Body of pancreas (tissue), 4 donors: ENCODE results near the gene CKLF. TPM values are rescaled to one million over a fixed set of nuclear protein-coding genes. Genes with fewer than 3 reads are reported as not detected.
"Not testable (repeated sequence)": the region's sequence is repeated elsewhere in the genome, so short reads cannot be mapped to it uniquely, and the experiment has no call there.

ENCODE experiments used
- ATAC-seq: fragments of 150-250 bp; one replicate; pipeline ENCODE4 v1.9.1; 2016
- DNase-seq, 4 donors: peaks; one replicate each; pipeline ENCODE4 v3.0.0-alpha.2; 2019
- H3K27ac ChIP-seq, 4 donors: fragments of 200-600 bp; sonication (generic); 1 replicate in 3 of 4; 2 replicates in 1 of 4; pipeline versions ENCODE4 v1.5.1 to v1.6.1; 2016 to 2019; ENCODE audit warnings: mild to moderate bottlenecking in 1 of 4, mixed read lengths in 1 of 4, moderate library complexity in 1 of 4
- H3K27me3 ChIP-seq, 2 donors: fragments of 200-600 bp; sonication (generic); one replicate each; pipeline ENCODE4 v1.6.0; 2016; ENCODE audit warnings: mild to moderate bottlenecking in 1 of 2
- H3K36me3 ChIP-seq, 2 donors: fragments of 200-600 bp; sonication (generic); replicated peaks in 1 of 2; 2 replicates each; pipeline ENCODE4 v1.5.1; 2016; ENCODE audit warnings: low read depth in 2 of 2; ENCODE audit not compliant: insufficient read depth in 1 of 2
- H3K4me1 ChIP-seq: fragments of 200-600 bp; sonication (generic); one replicate; pipeline ENCODE4 v1.6.0; 2016
- H3K4me3 ChIP-seq, 2 donors: fragments of 200-600 bp; sonication (generic); 1 replicate in 1 of 2; 2 replicates in 1 of 2; pipeline ENCODE4 v1.5.1; 2016 to 2019
- H3K9me3 ChIP-seq, 3 donors: fragments of 200-600 bp; sonication (generic); 1 replicate in 2 of 3; 2 replicates in 1 of 3; pipeline ENCODE4 v1.5.1; 2016
- POLR2A ChIP-seq, 3 donors: fragments of 450-650 bp; IDR thresholded peaks; one replicate each; pipeline ENCODE4 v1.6.1; 2016; ENCODE audit warnings: antibody characterized with exemption in 3 of 3, mild to moderate bottlenecking in 2 of 3
- WGBS, 2 donors: methylation state at CpG; one replicate each; pipeline ENCODE4 v1.1.5; 2017; 5-methylcytosine and 5-hydroxymethylcytosine counted together
- intact Hi-C: fragments of 100-400 bp; cut with DNase I; formaldehyde crosslinking; loops from one replicate; pipeline ENCODE4 v1.15.1; 2023
- total RNA-seq, 2 donors: library from RNA; depleted of rRNA; stranded (reverse); fragments of >200 nt; gene quantifications; one replicate each; pipeline ENCODE4 v1.1.0, GENCODE V29; 2016
- TF ChIP-seq, protein P1 (sequence below), 7 experiments: fragments of 450-650 bp in 4 of 7; fragments of 200-600 bp in 3 of 7; sonication (generic) in 3 of 7; IDR thresholded peaks; one replicate each; pipeline ENCODE4 v1.5.1; 2016 to 2019; ENCODE audit warnings: antibody characterized with exemption in 7 of 7

CKLF gene
- total RNA-seq, 2 donors from 2014 or later, result 33.5 TPM; not detected in 1

DNA sequence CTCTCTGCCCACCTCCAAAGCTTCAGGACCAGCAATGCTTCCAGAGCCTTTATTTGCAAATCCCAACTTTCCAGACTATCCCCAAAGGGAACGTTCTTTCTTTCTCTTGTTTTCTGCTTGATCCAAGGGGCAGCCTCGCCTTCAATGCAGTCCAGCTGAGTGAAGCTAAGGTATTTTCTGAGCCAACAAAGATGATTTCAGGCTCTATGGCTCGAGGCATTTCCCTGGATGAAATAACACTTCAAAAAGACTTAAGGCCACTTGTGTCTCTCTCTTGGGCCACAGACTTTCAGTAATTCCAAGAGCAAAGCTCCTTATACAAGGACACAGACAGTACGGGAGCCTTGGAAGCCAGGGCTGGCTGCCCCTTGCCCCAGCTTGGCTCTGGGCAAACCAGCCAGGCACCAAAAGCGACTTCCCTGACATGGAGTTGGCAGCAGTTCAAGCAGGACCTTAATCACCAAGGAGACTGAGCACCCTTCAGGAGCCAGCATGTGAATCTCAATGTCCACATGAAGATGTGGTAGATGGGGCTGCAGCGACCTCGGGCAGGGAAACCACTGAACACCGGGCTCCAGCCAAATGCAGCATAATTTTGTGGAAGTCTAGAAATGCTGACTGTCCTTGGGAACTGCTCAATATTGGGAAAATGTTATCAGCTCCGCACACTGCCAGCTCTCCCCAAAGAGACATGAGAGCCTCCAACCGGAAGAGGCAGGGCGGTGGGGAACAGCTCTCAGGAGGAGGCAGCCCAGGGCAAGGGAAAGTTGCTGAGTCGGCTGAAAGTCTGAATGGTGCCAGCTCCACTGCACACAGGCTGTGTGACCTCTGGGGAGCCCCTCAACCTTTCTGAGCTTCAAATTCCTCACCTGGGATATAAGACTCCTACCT lies 41.4 kb upstream of the CKLF start:
- intact Hi-C loops, result no loop called here
- H3K27ac ChIP-seq, result peak overlapping the region; percentile 76 to 92 (median 91)
- TF ChIP-seq POLR2A (IDR thresholded peaks at IDR 0.05), result no peak
- TF ChIP-seq, protein P1, sequence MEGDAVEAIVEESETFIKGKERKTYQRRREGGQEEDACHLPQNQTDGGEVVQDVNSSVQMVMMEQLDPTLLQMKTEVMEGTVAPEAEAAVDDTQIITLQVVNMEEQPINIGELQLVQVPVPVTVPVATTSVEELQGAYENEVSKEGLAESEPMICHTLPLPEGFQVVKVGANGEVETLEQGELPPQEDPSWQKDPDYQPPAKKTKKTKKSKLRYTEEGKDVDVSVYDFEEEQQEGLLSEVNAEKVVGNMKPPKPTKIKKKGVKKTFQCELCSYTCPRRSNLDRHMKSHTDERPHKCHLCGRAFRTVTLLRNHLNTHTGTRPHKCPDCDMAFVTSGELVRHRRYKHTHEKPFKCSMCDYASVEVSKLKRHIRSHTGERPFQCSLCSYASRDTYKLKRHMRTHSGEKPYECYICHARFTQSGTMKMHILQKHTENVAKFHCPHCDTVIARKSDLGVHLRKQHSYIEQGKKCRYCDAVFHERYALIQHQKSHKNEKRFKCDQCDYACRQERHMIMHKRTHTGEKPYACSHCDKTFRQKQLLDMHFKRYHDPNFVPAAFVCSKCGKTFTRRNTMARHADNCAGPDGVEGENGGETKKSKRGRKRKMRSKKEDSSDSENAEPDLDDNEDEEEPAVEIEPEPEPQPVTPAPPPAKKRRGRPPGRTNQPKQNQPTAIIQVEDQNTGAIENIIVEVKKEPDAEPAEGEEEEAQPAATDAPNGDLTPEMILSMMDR (IDR thresholded peaks at IDR 0.05), result no peak
- ATAC-seq (peak; percentile 34), DNase-seq (peak; percentile 72 to 87 (median 82))
- WGBS, 2 donors, result 29 to 36% methylated on average over 11 to 12 of the region's 12 CpGs
- H3K4me3 ChIP-seq, result no peak overlapping the region
- H3K4me1 ChIP-seq, result peaks cover 76% of the 10 kb centered on the region
- no peaks in the 10 kb centered on the region for H3K9me3 ChIP-seq
- no peaks in the 10 kb centered on the region for H3K27me3 ChIP-seq
- no peaks in the 10 kb centered on the region for H3K36me3 ChIP-seq

DNA sequence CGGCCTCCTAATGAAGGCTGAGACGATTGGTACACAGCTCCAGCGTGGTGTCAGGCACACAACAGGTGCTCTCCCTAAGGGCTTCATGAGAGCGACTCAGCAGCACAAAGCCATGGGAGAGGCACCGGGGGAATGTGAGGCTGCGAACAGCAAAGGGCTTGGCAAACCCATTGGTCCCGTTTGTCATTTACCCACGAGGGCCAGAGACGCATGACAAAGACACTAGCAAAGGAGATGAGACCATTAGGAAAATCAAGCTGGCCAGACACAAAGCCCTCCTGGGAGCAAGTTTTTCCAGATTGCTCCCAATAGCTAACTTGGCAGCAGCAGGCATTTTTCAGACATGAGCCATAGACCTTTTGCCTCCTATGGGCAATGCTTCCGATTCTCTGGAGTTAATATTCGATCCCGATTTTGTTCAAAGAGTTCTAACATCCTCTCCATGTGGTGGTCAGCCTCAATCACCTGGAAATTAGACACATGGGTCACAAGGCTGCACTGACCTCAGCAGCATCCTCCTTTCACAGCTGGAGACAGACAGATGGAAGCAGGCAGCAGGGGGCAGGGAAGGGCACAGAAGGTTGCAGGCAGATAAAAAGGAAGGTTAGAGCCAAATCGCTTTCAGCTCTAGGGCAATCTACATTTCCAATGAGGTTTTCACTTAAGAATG lies 40.6 kb upstream of the CKLF start:
- 56 to 74% methylated on average over 13 of the region's 13 CpGs for WGBS, 2 donors
- no peaks in the 10 kb centered on the region for H3K27me3 ChIP-seq
- ATAC-seq (peak; percentile 28), DNase-seq (peak in 3 of 4 donors; percentile 58 to 70 (median 66))
- intact Hi-C loops, result no loop called here
- peak overlapping the region; percentile 76 to 92 (median 91) for H3K27ac ChIP-seq
- no peaks in the 10 kb centered on the region for H3K36me3 ChIP-seq
- no peaks in the 10 kb centered on the region for H3K9me3 ChIP-seq
- no peak for TF ChIP-seq POLR2A (IDR thresholded peaks at IDR 0.05)
- TF ChIP-seq, protein P1 (IDR thresholded peaks at IDR 0.05), result peak in 2 of 7 experiments; percentile 11 to 15
- H3K4me3 ChIP-seq, result no peak overlapping the region
- peaks cover 83% of the 10 kb centered on the region for H3K4me1 ChIP-seq

DNA sequence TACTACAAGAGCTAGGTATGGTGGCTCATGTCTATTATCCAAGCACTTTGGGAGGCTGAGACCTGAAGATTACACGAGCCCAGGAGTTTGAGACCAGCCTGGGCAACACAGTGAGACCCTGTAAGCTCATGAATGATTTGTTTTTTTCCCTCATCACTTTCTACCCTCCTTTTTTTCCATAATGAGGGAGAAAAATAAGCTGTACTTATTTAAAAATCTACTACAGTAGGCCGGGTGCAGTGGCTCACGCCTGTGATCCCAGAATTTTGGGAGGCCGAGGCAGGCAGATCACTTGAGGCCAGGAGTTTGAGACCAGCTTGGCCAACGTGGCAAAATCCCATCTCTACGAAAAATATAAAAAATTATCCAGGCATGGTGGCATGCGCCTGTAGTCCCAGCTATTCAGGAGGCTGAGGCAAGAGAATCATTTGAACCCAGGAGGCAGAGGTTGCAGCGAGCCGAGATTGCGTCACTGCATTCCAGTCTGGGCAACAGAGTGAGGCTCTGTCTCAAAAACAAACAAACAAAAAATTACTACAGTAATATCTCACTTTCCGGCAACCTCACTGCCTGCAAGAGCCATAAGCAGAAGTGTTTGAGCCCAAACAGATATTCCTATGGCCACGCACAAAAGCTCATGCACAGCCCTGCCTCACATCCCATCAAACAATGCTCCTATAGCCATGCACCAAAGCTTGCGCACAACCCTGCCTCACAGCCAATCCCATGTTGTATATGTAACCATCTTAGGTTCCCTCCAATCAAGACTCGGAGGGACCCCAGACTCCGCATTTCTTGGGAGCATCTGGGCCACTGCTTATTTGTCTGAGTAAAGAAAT lies 39.9 kb upstream of the CKLF start:
- Histone ChIP-seq H3K9me3 (no peaks in the 10 kb centered on the region), H3K27ac (peak overlapping the region; percentile 76 to 92 (median 91)), H3K4me1 (peaks cover 87% of the 10 kb centered on the region), H3K4me3 (no peak overlapping the region), H3K27me3 (no peaks in the 10 kb centered on the region), H3K36me3 (no peaks in the 10 kb centered on the region)
- intact Hi-C loops, result no loop called here
- TF ChIP-seq, protein P1 (IDR thresholded peaks at IDR 0.05), result no peak
- peak in 1 of 3 donors; percentile 13 for TF ChIP-seq POLR2A (IDR thresholded peaks at IDR 0.05)
- DNase-seq (peak in 1 of 4 donors; percentile 42), ATAC-seq (no peak)
- WGBS, 2 donors, result 79 to 80% methylated on average over 15 of the region's 15 CpGs

DNA sequence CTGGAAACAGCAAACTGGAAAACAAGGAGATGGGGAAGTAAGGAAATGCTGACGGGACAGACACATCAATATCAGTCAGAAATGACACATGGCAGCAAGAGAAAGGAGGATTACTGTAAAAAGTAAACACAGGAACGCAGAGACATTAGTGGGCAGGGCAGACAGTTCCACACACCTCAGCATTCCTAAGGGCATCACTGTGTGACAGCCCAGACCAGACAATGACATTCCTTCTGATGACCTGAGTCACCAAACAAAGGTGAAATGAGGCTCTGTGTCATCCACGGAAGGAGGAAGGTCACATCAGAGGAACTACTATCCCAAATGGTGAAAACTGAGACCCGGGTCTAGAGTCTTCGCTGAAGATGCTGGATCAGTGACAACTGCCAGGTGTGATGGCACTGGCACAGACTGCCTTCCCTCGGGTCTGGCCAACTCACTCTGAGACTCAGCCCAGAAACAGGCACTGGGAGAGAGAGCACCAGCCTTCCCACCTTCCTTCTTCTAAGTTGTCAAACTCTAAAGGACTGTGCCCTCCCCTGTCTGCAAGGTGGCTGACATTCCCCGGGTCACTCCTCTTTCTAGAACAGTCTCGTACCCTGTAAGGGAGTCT lies 39.2 kb upstream of the CKLF start:
- no peaks in the 10 kb centered on the region for H3K36me3 ChIP-seq
- H3K9me3 ChIP-seq, result no peaks in the 10 kb centered on the region
- WGBS, 2 donors, result 67 to 79% methylated on average over 8 of the region's 8 CpGs
- H3K27ac ChIP-seq, result peak overlapping the region; percentile 76 to 92 (median 91)
- peaks cover 87% of the 10 kb centered on the region for H3K4me1 ChIP-seq
- H3K27me3 ChIP-seq, result no peaks in the 10 kb centered on the region
- ATAC-seq, result no peak
- DNase-seq, result no peak
- no peak for TF ChIP-seq POLR2A (IDR thresholded peaks at IDR 0.05)
- TF ChIP-seq, protein P1 (IDR thresholded peaks at IDR 0.05), result no peak
- H3K4me3 ChIP-seq, result no peak overlapping the region
- intact Hi-C loops, result no loop called here

DNA sequence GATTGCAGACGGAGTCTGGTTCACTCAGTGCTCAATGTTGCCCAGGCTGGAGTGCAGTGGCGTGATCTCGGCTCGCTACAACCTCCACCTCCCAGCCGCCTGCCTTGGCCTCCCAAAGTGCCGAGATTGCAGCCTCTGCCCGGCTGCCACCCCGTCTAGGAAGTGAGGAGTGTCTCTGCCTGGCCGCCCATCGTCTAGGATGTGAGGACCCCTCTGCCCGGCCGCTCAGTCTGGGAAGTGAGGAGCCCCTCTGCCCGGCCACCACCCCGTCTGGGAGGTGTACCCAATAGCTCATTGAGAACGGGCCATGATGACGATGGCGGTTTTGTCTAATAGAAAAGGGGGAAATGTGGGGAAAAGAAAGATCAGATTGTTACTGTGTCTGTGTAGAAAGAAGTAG lies 38.0 kb upstream of the CKLF start:
- H3K4me3 ChIP-seq, H3K27me3 ChIP-seq, DNase-seq, H3K36me3 ChIP-seq, H3K9me3 ChIP-seq, ATAC-seq, intact Hi-C loops: not testable (repeated sequence)
- H3K4me1 ChIP-seq, result peaks cover 77% of the 10 kb centered on the region
- H3K27ac ChIP-seq, result peak overlapping the region in 1 of 4 donors; percentile 6
- 97% methylated on average over 8 to 9 of the region's 17 CpGs for WGBS, 2 donors

DNA sequence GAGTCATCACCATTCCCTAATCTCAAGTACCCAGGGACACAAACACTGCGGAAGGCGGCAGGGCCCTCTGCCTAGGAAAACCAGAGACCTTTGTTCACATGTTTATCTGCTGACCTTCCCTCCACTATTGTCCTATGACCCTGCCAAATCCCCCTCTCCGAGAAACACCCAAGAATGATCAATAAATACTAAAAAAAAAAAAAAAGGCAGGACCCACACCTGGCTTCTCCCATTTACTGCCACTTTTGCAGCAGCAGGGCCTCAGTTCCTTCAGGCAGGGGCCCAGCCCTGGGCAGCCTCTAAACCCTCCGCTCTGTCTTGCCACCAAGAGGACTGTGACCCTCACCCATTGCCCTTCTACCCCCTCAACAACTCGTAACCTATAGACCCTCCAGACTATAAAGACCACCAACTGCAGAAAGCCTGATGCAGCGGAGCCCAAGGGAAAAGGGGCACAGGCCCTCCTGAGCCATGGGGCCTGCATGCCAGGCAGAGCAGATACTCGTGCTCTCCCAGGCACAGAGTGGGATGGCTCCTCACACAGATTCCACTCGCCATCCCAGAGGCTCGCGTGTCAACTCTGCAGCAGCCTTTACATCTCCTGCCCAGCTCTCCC lies 37.3 kb upstream of the CKLF start:
- H3K27me3 ChIP-seq, H3K4me3 ChIP-seq, H3K36me3 ChIP-seq, H3K9me3 ChIP-seq, DNase-seq, intact Hi-C loops, ATAC-seq: not testable (repeated sequence)
- Histone ChIP-seq H3K27ac (peak overlapping the region in 3 of 4 donors; percentile 95 to 100 (median 99)), H3K4me1 (peaks cover 70% of the 10 kb centered on the region)
- WGBS, 2 donors, result 80 to 93% methylated on average over 6 to 10 of the region's 10 CpGs
